ENCODE data around the gene LY6G6C. TPM values are rescaled to one million over a fixed set of nuclear protein-coding genes. Genes with fewer than 3 reads are reported as not detected.

LY6G6C gene
- polyA plus RNA-seq = not detected in 2 replicates

GRCh38 chr6:31721351-31722020 lies at the start of gene LY6G6C:
LY6G6C (minus strand) TSS chr6:31721746; CDS start chr6:31721679, 67 bp downstream.

GRCh38 chr6:31762356-31762755 lies 40.8 kb upstream of the LY6G6C start, which contains the start of gene SAPCD1:
SAPCD1 (plus strand) TSS chr6:31762656; CDS start chr6:31763055, 399 bp downstream.

GRCh38 chr6:31739639-31740396 lies 18.3 kb upstream of the LY6G6C start, which contains the start of gene MSH5:
MSH5 (plus strand) TSS chr6:31740005; CDS start chr6:31740467, 462 bp downstream.

GRCh38 chr6:31736021-31736767 lies 14.6 kb upstream of the LY6G6C start, which contains the start of gene CLIC1:
CLIC1 (minus strand) TSS chr6:31736530; CDS start chr6:31736300, 230 bp downstream.

GRCh38 chr6:31728767-31729514 lies 7.4 kb upstream of the LY6G6C start, which contains the start of gene DDAH2:
DDAH2 (minus strand) TSS chr6:31729299; CDS start chr6:31729161, 138 bp downstream.

GRCh38 chr6:31723245-31723979 lies 1.9 kb upstream of the LY6G6C start, which contains the start of gene MPIG6B:
MPIG6B (plus strand) TSS chr6:31723373; CDS start chr6:31723384, 11 bp downstream.

GRCh38 chr6:31715022-31715958 lies 6.3 kb downstream of the LY6G6C start, which contains the start of gene LY6G6D:
LY6G6D (plus strand) TSS chr6:31715348; CDS start chr6:31715356, 8 bp downstream.

GRCh38 chr6:31706599-31706998 lies 14.9 kb downstream of the LY6G6C start, which contains the start of gene LY6G6F:
LY6G6F (plus strand) TSS chr6:31706866; CDS start chr6:31706907, 41 bp downstream.

GRCh38 chr6:31702819-31703716 lies 18.5 kb downstream of the LY6G6C start, which contains the start of gene ABHD16A:
ABHD16A (minus strand) TSS chr6:31703324; CDS start chr6:31703281, 43 bp downstream.

GRCh38 chr6:31680226-31681134 lies 41.1 kb downstream of the LY6G6C start, which contains the start of gene LY6G5C:
LY6G5C (minus strand) TSS chr6:31681067; CDS start chr6:31680373, 694 bp downstream.

GRCh38 chr6:31669676-31670075 lies 51.9 kb downstream of the LY6G6C start, which contains the start of gene LY6G5B:
LY6G5B (plus strand) TSS chr6:31669976; CDS start chr6:31670951, 975 bp downstream.

Other genes with a start within 250 kb of the LY6G6C start
- gene MICB, start 223.6 kb downstream of the LY6G6C start, polyA plus RNA-seq = not detected in 2 replicates
- not detected in 2 replicates for gene MCCD1, start 192.8 kb downstream of the LY6G6C start, polyA plus RNA-seq
- gene DDX39B, start 179.7 kb downstream of the LY6G6C start, polyA plus RNA-seq = 76.0 and 88.5 TPM in 2 replicates
- gene ATP6V1G2, start 175.1 kb downstream of the LY6G6C start, polyA plus RNA-seq = 154 and 211 TPM in 2 replicates
- gene NFKBIL1, start 174.1 kb downstream of the LY6G6C start, polyA plus RNA-seq = 0.62 and 0.75 TPM in 2 replicates
- gene LTA, start 149.5 kb downstream of the LY6G6C start, polyA plus RNA-seq = not detected in 2 replicates
- gene TNF, start 146.2 kb downstream of the LY6G6C start, polyA plus RNA-seq = not detected in 2 replicates
- not detected in 2 replicates for gene LTB, start 139.3 kb downstream of the LY6G6C start, polyA plus RNA-seq
- gene LST1, start 135.5 kb downstream of the LY6G6C start, polyA plus RNA-seq = not detected in 2 replicates
- not detected in 2 replicates for gene NCR3, start 128.7 kb downstream of the LY6G6C start, polyA plus RNA-seq
- 2.7 TPM in 1 of 2 replicates, not detected in the other for gene AIF1, start 106.5 kb downstream of the LY6G6C start, polyA plus RNA-seq
- 3.7 and 3.8 TPM in 2 replicates for gene PRRC2A, start 101.0 kb downstream of the LY6G6C start, polyA plus RNA-seq
- 16.0 and 30.8 TPM in 2 replicates for gene BAG6, start 69.1 kb downstream of the LY6G6C start, polyA plus RNA-seq
- 1.8 and 2.4 TPM in 2 replicates for gene APOM, start 65.9 kb downstream of the LY6G6C start, polyA plus RNA-seq
- gene C6orf47, start 61.0 kb downstream of the LY6G6C start, polyA plus RNA-seq = 0.39 and 1.3 TPM in 2 replicates
- 3.1 and 4.2 TPM in 2 replicates for gene GPANK1, start 56.7 kb downstream of the LY6G6C start, polyA plus RNA-seq
- gene CSNK2B, start 55.7 kb downstream of the LY6G6C start, polyA plus RNA-seq = 299 and 301 TPM in 2 replicates
- 0.24 and 1.8 TPM in 2 replicates for gene LY6G5B, start 51.8 kb downstream of the LY6G6C start, polyA plus RNA-seq
- 0.29 and 2.4 TPM in 2 replicates for gene LY6G5C, start 40.7 kb downstream of the LY6G6C start, polyA plus RNA-seq
- gene ABHD16A, start 18.4 kb downstream of the LY6G6C start, polyA plus RNA-seq = 67.3 and 71.0 TPM in 2 replicates
- gene LY6G6F, start 14.9 kb downstream of the LY6G6C start, polyA plus RNA-seq = not detected in 2 replicates
- gene LY6G6D, start 6.4 kb downstream of the LY6G6C start, polyA plus RNA-seq = not detected in 2 replicates
- not detected in 2 replicates for gene MPIG6B, start 1.6 kb upstream of the LY6G6C start, polyA plus RNA-seq
- gene DDAH2, start 7.6 kb upstream of the LY6G6C start, polyA plus RNA-seq = 2.6 and 7.7 TPM in 2 replicates
- 1.2 and 1.3 TPM in 2 replicates for gene CLIC1, start 14.8 kb upstream of the LY6G6C start, polyA plus RNA-seq
- gene MSH5, start 18.3 kb upstream of the LY6G6C start, polyA plus RNA-seq = not detected in 2 replicates
- not detected in 2 replicates for gene SAPCD1, start 40.9 kb upstream of the LY6G6C start, polyA plus RNA-seq
- 3.1 TPM in 1 of 2 replicates, not detected in the other for gene VWA7, start 55.6 kb upstream of the LY6G6C start, polyA plus RNA-seq
- 5.9 and 6.1 TPM in 2 replicates for gene VARS1, start 74.0 kb upstream of the LY6G6C start, polyA plus RNA-seq
- gene LSM2, start 85.2 kb upstream of the LY6G6C start, polyA plus RNA-seq = 26.3 and 31.0 TPM in 2 replicates
- 0.76 and 1.6 TPM in 2 replicates for gene HSPA1L, start 93.5 kb upstream of the LY6G6C start, polyA plus RNA-seq
- 3.4 and 5.1 TPM in 2 replicates for gene HSPA1A, start 93.8 kb upstream of the LY6G6C start, polyA plus RNA-seq
- 0.20 and 1.7 TPM in 2 replicates for gene HSPA1B, start 106.0 kb upstream of the LY6G6C start, polyA plus RNA-seq
- 15.2 and 16.1 TPM in 2 replicates for gene NEU1, start 141.1 kb upstream of the LY6G6C start, polyA plus RNA-seq
- gene SLC44A4, start 157.3 kb upstream of the LY6G6C start, polyA plus RNA-seq = not detected in 2 replicates
- gene EHMT2, start 176.0 kb upstream of the LY6G6C start, polyA plus RNA-seq = 5.9 and 11.4 TPM in 2 replicates
- gene ZBTB12, start 180.3 kb upstream of the LY6G6C start, polyA plus RNA-seq = not detected in 2 replicates
- 1.2 TPM in 1 of 2 replicates, not detected in the other for gene C2, start 206.0 kb upstream of the LY6G6C start, polyA plus RNA-seq
- gene CFB, start 224.3 kb upstream of the LY6G6C start, polyA plus RNA-seq = 0.34 TPM in 1 of 2 replicates, not detected in the other
- 18.1 and 30.7 TPM in 2 replicates for gene NELFE, start 237.2 kb upstream of the LY6G6C start, polyA plus RNA-seq
- gene SKIC2, start 237.4 kb upstream of the LY6G6C start, polyA plus RNA-seq = 8.0 and 11.7 TPM in 2 replicates